GM19463 (cell line): ENCODE data around the gene FARS2.

Experiments used
- ATAC-seq: cut with Tn5 transposase; IDR thresholded peaks from one replicate; pipeline ENCODE4 v1.9.1; 2021; ENCODE audit warnings: mild to moderate bottlenecking, moderate library complexity; ENCODE audit not compliant: unreplicated experiment

Gene FARS2

GRCh38 chr6:5746053-5746758 is 484.9 kb downstream of the FARS2 start:
- ATAC-seq = no peak

DNA sequence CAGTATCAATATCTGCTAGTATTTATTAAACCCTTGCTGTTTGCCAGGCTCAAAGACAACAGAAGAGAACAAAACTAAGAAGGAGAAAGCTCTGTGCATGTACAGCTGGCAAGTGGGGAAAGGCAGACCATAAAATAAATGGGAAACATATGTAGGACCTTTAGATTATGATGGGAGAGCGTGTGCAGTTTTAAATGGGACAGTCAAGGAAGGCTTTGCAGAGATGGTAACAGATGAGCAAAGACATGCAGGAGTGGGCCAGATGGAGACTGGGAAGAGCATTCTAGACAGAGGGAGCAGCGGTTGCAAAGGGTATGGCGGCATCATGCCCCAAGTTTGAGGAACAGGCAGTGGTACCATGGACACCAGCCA is 485.4 kb downstream of the FARS2 start:
- no peak for ATAC-seq

GRCh38 chr6:5747379-5747778 is 486.1 kb downstream of the FARS2 start:
- no peak for ATAC-seq

DNA sequence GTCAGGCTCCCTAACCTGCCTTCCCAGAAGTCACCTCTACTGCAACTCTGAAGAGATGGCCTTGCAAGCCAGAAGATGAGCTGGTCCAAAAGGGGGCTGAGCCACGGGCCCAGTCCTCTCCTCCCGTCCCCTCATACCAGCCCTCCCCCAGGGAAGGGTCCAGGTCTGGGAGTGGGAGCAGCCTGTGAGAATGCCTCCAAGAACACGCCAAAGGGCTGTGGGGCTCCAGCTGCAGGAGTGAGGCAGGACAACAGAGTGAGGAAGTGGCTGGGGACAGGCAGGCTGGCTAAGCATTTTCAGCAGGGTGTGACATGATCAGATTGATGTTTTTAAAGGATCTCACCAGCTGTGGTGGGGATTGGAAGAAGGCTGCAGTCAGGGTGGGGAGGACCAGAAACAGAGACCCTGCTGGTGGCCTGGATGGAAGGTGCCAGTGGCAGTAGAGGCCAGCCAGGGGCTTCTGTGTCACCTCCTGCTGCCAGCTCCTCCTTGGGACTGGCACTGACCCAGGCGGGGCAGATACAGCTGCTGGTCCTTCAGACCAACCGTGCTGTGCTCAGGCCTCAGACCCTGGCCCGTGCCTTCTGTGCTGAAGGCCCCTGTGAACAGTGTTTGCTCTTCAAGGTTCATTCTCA is 487.8 kb downstream of the FARS2 start:
- ATAC-seq = no peak

DNA sequence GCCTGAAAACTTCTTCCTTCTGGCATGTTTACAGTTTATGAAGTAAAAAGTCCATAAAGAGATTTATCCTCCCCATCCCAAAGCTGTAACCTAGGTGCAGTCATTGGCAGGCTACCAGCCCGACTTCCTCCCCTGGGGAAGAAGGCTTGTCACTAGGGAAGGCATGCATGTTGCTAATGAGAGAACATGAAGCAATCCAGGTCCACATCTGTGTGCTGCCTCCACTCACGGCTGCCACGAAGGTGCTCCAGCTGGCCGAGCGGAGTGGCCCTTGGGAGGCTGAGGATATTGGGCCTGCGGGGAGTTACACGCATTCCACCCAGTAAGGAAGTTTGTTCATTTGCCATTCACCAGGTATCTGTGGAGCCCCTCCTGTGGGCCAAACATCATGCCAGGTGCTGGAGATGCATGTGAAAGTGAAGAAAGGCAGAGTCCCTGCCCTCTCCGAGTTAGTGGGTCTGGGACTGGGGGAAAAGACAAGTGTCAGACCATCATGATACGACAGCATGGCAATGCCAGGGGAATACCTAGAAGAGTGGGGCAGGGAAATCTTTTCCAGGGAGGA is 488.4 kb downstream of the FARS2 start:
- ATAC-seq = no peak

GRCh38 chr6:5751525-5752390 is 490.4 kb downstream of the FARS2 start:
- ATAC-seq = no peak

GRCh38 chr6:5752391-5752680 is 491.0 kb downstream of the FARS2 start:
- no peak for ATAC-seq

- no peak for ATAC-seq
Measured at GRCh38 chr6:5753209-5753608, 491.9 kb downstream of the FARS2 start.

DNA sequence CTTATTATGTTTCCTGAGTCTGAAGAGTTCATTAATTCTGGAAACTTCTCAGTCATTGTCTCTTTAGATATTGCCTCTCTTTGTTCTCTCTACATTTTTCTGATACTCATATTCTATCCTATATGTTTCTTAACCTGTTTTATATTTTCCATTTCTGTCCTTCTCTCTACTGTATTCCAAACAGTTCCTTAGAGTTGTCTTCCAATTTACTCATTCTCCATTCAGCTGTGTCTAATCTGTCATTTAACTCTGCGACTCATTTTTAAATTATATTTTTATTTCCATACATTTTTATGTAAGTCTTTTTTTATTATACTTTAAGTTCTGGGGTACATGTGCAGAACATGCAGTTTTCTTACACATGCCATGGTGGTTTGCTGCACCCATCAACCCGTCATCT is 493.6 kb downstream of the FARS2 start:
- no peak for ATAC-seq

DNA sequence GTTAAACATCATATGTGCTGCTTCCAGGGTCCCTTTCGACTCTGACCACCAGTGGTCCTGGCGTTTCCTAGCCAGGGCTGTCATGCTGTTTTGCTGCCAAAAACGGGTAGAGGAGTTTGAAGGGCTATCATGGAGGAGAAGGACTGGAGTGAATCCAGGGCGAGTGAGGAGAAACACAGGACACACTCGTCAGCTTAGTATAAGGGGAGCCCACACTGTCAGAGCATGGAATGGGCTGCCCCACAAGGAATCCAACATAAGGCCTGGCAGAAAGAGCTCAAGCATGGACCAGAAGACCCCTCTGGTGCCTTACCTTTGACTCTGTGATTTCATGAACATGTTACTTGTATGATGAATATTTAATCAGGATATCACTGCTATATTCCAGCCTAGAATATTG is 498.3 kb downstream of the FARS2 start:
- ATAC-seq = no peak

GRCh38 chr6:5761370-5761769 is 500.1 kb downstream of the FARS2 start:
- no peak for ATAC-seq

- ATAC-seq = no peak
Measured at GRCh38 chr6:5762561-5762968, 501.3 kb downstream of the FARS2 start.

- no peak for ATAC-seq
Measured at GRCh38 chr6:5763407-5763806, 502.1 kb downstream of the FARS2 start.

GRCh38 chr6:5763871-5764270 is 502.6 kb downstream of the FARS2 start:
- ATAC-seq = peak; percentile 45

DNA sequence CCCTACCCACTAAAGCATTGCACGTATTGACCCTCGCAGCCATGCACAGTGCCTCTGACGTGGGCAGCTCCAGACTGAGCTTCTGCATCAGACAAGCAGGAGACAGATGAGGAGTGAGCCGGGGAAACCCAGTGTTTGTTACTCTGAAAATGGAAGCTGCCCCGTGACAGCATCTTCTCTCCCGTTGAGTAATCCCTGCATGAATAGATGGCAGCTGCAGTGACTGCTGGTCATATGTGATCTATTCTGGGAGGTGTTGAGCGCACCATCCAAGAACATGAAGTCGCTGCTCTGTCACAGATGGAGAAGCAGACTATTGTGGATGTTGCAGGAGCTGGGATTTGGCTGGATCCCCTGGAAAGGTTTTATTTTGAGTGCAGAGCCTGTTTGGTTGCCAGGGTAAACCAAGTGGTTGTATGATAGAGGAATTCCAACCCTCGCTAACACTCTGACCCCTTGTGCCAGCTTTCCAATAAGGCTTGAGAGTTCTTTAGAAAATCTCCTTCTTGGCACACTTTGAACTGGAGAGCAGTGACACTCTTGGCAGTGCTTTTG is 503.2 kb downstream of the FARS2 start:
- ATAC-seq = peak; percentile 68

- ATAC-seq = no peak
Measured at GRCh38 chr6:5765141-5765760, 503.9 kb downstream of the FARS2 start.

DNA sequence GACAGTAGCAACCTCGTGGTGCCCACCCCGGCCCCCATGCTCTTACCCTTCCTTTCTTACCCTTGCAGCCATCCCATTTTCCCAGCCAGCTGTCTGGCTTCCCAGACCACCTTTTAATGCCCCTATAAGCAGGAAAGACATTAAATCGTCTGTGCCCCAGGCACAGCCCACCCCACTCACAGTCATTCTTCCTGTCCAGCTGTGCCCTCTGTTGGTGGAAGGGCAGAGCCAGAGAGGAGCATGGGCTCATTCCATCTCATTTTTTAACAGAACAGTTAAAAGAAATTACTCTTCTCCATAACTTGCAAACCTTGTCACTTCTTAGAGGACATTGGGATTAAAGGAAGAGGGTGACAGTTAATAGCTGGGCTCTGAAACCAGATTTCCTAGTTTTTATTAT is 504.9 kb downstream of the FARS2 start:
- ATAC-seq = no peak

- no peak for ATAC-seq
Measured at GRCh38 chr6:5767471-5767870, 506.2 kb downstream of the FARS2 start.

- ATAC-seq = no peak
Measured at GRCh38 chr6:5771211-5771610, 509.9 kb downstream of the FARS2 start.

- no peak for ATAC-seq
Measured at GRCh38 chr6:5771759-5772390, 510.6 kb downstream of the FARS2 start.
